Gastrocnemius medialis (tissue), 4 donors: ENCODE data around the gene JMJD1C.

ENCODE experiments used
- CTCF ChIP-seq, 5 experiments: fragments of 450-650 bp in 3 of 5; fragments of 200-600 bp in 2 of 5; sonication (generic) in 2 of 5; IDR thresholded peaks in 4 of 5; conservative IDR thresholded peaks in 1 of 5; 1 replicate in 4 of 5; 2 replicates in 1 of 5; pipeline ENCODE4 v1.5.1; 2016 to 2019; ENCODE audit warnings: antibody characterized with exemption in 5 of 5, mild to moderate bottlenecking in 3 of 5, moderate library complexity in 3 of 5
- POLR2A ChIP-seq, 2 donors: fragments of 450-650 bp; IDR thresholded peaks; one replicate each; pipeline ENCODE4 v1.6.1; 2017; ENCODE audit warnings: antibody characterized with exemption in 2 of 2, mild to moderate bottlenecking in 2 of 2, moderate library complexity in 2 of 2

GRCh38 chr10:63221950-63222349 is 243.8 kb downstream of the JMJD1C start:
- TF ChIP-seq POLR2A (IDR thresholded peaks at IDR 0.05) (no peak), CTCF (IDR thresholded peaks at IDR 0.05 in 4 of 5, conservative IDR thresholded peaks at IDR 0.05 in 1 of 5) (no peak)
